NB4 (cell line): ENCODE results near the gene OR2T2.
A peak's percentile ranks its signal among the peaks of the same experiment; 100 is the strongest.
"Not testable (repeated sequence)": the region's sequence is repeated elsewhere in the genome, so short reads cannot be mapped to it uniquely, and the experiment has no call there.

Experiments
- DNase-seq: peaks from one replicate; pipeline ENCODE4 v3.0.0; 2010; ENCODE audit warnings: low read depth
- H3K4me3 ChIP-seq: one replicate; pipeline ENCODE4 v1.5.1; 2011; ENCODE audit warnings: mild to moderate bottlenecking, low read depth, low read length, moderate library complexity
- CTCF ChIP-seq: IDR thresholded peaks from one replicate; pipeline ENCODE4 v1.5.1; 2012; ENCODE audit warnings: low read depth, low read length
- MAX ChIP-seq: IDR thresholded peaks from 2 replicates; pipeline ENCODE4 v1.6.1; 2011; ENCODE audit warnings: low read depth, low read length
- MYC ChIP-seq: IDR thresholded peaks from 2 replicates; pipeline ENCODE4 v1.6.1; 2011; ENCODE audit warnings: low read depth, low read length
- POLR2A ChIP-seq: IDR thresholded peaks from 2 replicates; pipeline ENCODE4 v1.6.1; 2011; ENCODE audit warnings: mild to moderate bottlenecking; ENCODE audit not compliant: insufficient read length; ENCODE audit errors: extremely low read depth

Gene OR2T2

GRCh38 chr1:248421384-248421783 is 24.1 kb upstream of the OR2T2 start:
- DNase-seq = peak; percentile 4
- H3K4me3 ChIP-seq = no peak overlapping the region
- TF ChIP-seq POLR2A = no peak
- TF ChIP-seq MAX = no peak
- TF ChIP-seq CTCF = no peak
- no peak for TF ChIP-seq MYC

- not testable (repeated sequence) for DNase-seq, H3K4me3 ChIP-seq
Measured at GRCh38 chr1:248427526-248428191, 17.8 kb upstream of the OR2T2 start.

- not testable (repeated sequence) for H3K4me3 ChIP-seq, DNase-seq
Measured at GRCh38 chr1:248428192-248428533, 17.3 kb upstream of the OR2T2 start.

GRCh38 chr1:248431683-248432082 is 13.8 kb upstream of the OR2T2 start:
- not testable (repeated sequence) for H3K4me3 ChIP-seq, DNase-seq

GRCh38 chr1:248432201-248432600 is 13.2 kb upstream of the OR2T2 start:
- not testable (repeated sequence) for H3K4me3 ChIP-seq, DNase-seq

GRCh38 chr1:248433811-248434415 is 11.5 kb upstream of the OR2T2 start:
- not testable (repeated sequence) for DNase-seq

GRCh38 chr1:248434913-248435312 is 10.5 kb upstream of the OR2T2 start:
- H3K4me3 ChIP-seq, DNase-seq: not testable (repeated sequence)

More at GRCh38 chr1:248433811-248434415, 11.5 kb upstream of the OR2T2 start:
- H3K4me3 ChIP-seq = not testable (repeated sequence)

GRCh38 chr1:248436303-248436702 is 9.1 kb upstream of the OR2T2 start:
- not testable (repeated sequence) for H3K4me3 ChIP-seq, DNase-seq

GRCh38 chr1:248438668-248439067 is 6.8 kb upstream of the OR2T2 start:
- not testable (repeated sequence) for DNase-seq, H3K4me3 ChIP-seq

GRCh38 chr1:248439283-248439682 is 6.2 kb upstream of the OR2T2 start:
- DNase-seq, H3K4me3 ChIP-seq: not testable (repeated sequence)

- not testable (repeated sequence) for H3K4me3 ChIP-seq, DNase-seq
Measured at GRCh38 chr1:248442500-248443277, 2.7 kb upstream of the OR2T2 start.

- not testable (repeated sequence) for DNase-seq, H3K4me3 ChIP-seq
Measured at GRCh38 chr1:248444603-248445002, 834 bp upstream of the OR2T2 start.

GRCh38 chr1:248448409-248449074 is 3.1 kb downstream of the OR2T2 start:
- H3K4me3 ChIP-seq, DNase-seq: not testable (repeated sequence)

GRCh38 chr1:248449821-248450465 is 4.5 kb downstream of the OR2T2 start:
- DNase-seq, H3K4me3 ChIP-seq: not testable (repeated sequence)

GRCh38 chr1:248450466-248451145 is 5.2 kb downstream of the OR2T2 start:
- DNase-seq, H3K4me3 ChIP-seq: not testable (repeated sequence)

GRCh38 chr1:248453619-248454018 is 8.2 kb downstream of the OR2T2 start:
- not testable (repeated sequence) for H3K4me3 ChIP-seq, DNase-seq
